OCI-LY3 (cell line): Measurements from ENCODE around the gene JUND.

Experiments used
- H2AFZ ChIP-seq: fragments of 200-600, 300-600 bp; shearing (Covaris generic); 2 replicates; pipeline ENCODE4 v1.6.0; 2014; ENCODE audit warnings: antibody characterized with exemption, low read depth, low read length
- H3K27ac ChIP-seq: fragments of 200-600, 300-600 bp; sonication (generic); 2 replicates; pipeline ENCODE4 v1.5.1; 2014; ENCODE audit warnings: mild to moderate bottlenecking, low read length, moderate library complexity, mixed read lengths
- H3K27me3 ChIP-seq: fragments of 200-600, 300-600 bp; sonication (generic); 2 replicates; pipeline ENCODE4 v1.6.1; 2014; ENCODE audit warnings: low read depth, low read length, mixed read lengths
- H3K36me3 ChIP-seq: fragments of 200-600, 300-600 bp; sonication (generic); replicated peaks from 2 replicates; pipeline ENCODE3; 2014; ENCODE audit warnings: low read depth, low read length, mixed read lengths
- H3K4me1 ChIP-seq: fragments of 300-600, 200-600 bp; sonication (generic); 2 replicates; pipeline ENCODE4 v1.6.1; 2014; ENCODE audit warnings: low read length, mixed read lengths
- H3K4me2 ChIP-seq: fragments of 200-600, 300-600 bp; sonication (generic); 2 replicates; pipeline ENCODE4 v1.6.1; 2014; ENCODE audit warnings: low read length, mixed read lengths
- H3K4me3 ChIP-seq: fragments of 300-600, 200-600 bp; sonication (generic); 2 replicates; pipeline ENCODE4 v1.5.1; 2014; ENCODE audit warnings: antibody characterized with exemption, mild to moderate bottlenecking, low read length, moderate library complexity
- H3K79me2 ChIP-seq: fragments of 300-600, 200-600 bp; shearing (Covaris generic); 2 replicates; pipeline ENCODE4 v1.6.1; 2014; ENCODE audit warnings: mild to moderate bottlenecking, low read length, mixed read lengths
- H3K9ac ChIP-seq: fragments of 300-600, 200-600 bp; shearing (Covaris generic); 2 replicates; pipeline ENCODE4 v1.6.0; 2014; ENCODE audit warnings: mild to moderate bottlenecking, low read length, moderate library complexity
- H3K9me3 ChIP-seq: fragments of 200-600, 300-600 bp; shearing (Covaris generic); 2 replicates; pipeline ENCODE4 v1.6.1; 2014; ENCODE audit warnings: low read length, mixed read lengths; ENCODE audit not compliant: insufficient read depth
- H4K20me1 ChIP-seq: fragments of 200-600, 300-600 bp; sonication (generic); 2 replicates; pipeline ENCODE4 v1.6.1; 2016; ENCODE audit warnings: low read length, mixed read lengths; ENCODE audit not compliant: insufficient read depth
- CTCF ChIP-seq: fragments of 200-600, 300-600 bp; sonication (generic); IDR thresholded peaks from 2 replicates; pipeline ENCODE4 v1.5.1; 2014; ENCODE audit warnings: antibody characterized with exemption, low read length, low read depth
- EZH2phosphoT487 ChIP-seq: fragments of 200-600 bp; shearing (Covaris generic); IDR thresholded peaks from 2 replicates; pipeline ENCODE4 v1.6.1; 2018; ENCODE audit warnings: antibody characterized with exemption, mixed run types, low read depth

JUND gene

DNA sequence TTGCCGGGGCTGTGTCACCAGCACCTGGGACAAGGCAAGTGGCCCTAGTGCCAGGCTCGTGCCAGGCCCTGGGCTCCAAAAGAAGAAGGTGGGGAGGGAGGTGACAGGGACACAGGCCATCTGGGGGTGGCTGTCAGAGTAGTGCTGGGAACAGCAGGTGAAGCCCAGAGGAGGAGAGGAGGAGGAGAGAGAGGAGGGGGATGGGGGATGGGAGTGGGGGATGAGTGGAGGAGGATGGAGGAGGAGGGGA, 22.7 kb upstream of the JUND start:
- peak overlapping the region; percentile 82 for H3K27ac ChIP-seq
- H4K20me1 ChIP-seq, result no peaks in the 10 kb centered on the region
- peaks cover 17% of the 10 kb centered on the region for H3K36me3 ChIP-seq
- no peaks in the 10 kb centered on the region for H3K27me3 ChIP-seq
- peak overlapping the region; percentile 72 for H3K9ac ChIP-seq
- no peaks in the 10 kb centered on the region for H3K79me2 ChIP-seq
- no peak for TF ChIP-seq CTCF
- no peak for TF ChIP-seq EZH2phosphoT487
- H2AFZ ChIP-seq, result no peak overlapping the region
- H3K4me2 ChIP-seq, result peak overlapping the region; percentile 83
- no peaks in the 10 kb centered on the region for H3K9me3 ChIP-seq
- H3K4me3 ChIP-seq, result peak overlapping the region; percentile 73
- H3K4me1 ChIP-seq, result peaks cover 52% of the 10 kb centered on the region

DNA sequence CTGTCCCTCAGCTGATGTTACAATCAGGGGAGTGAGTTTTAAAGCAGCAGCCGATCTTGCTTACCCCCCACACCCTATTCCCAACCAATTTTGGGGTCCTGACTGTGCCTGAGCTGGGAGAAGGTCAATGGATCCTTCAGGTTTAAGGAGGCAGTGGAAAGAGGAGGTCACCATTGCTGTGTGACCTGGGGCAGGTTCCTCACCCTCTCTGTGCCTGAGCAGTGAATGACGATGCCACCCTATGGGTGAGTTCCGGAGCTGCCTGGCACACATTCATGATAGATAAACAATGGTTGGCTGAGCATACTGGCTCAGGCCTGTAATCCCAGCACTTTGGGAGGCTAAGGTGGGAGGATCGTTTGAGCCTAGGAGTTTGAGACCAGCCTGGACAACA, 20.3 kb upstream of the JUND start:
- Histone ChIP-seq H3K4me1 (peaks cover 37% of the 10 kb centered on the region), H3K27ac (no peak overlapping the region), H3K4me2 (no peak overlapping the region), H4K20me1 (no peaks in the 10 kb centered on the region), H3K27me3 (no peaks in the 10 kb centered on the region), H2AFZ (no peak overlapping the region), H3K36me3 (peaks cover 4% of the 10 kb centered on the region), H3K79me2 (no peaks in the 10 kb centered on the region), H3K9ac (no peak overlapping the region), H3K9me3 (no peaks in the 10 kb centered on the region), H3K4me3 (no peak overlapping the region)
- TF ChIP-seq CTCF (no peak), EZH2phosphoT487 (no peak)

GRCh38 chr19:18300930-18301717, 19.7 kb upstream of the JUND start:
- Histone ChIP-seq H2AFZ (no peak overlapping the region), H4K20me1 (no peaks in the 10 kb centered on the region), H3K27me3 (no peaks in the 10 kb centered on the region), H3K27ac (no peak overlapping the region), H3K9me3 (no peaks in the 10 kb centered on the region), H3K4me3 (no peak overlapping the region), H3K4me2 (no peak overlapping the region), H3K4me1 (peaks cover 31% of the 10 kb centered on the region), H3K9ac (no peak overlapping the region), H3K36me3 (peaks cover 2% of the 10 kb centered on the region), H3K79me2 (no peaks in the 10 kb centered on the region)
- no peak for TF ChIP-seq CTCF
- no peak for TF ChIP-seq EZH2phosphoT487

DNA sequence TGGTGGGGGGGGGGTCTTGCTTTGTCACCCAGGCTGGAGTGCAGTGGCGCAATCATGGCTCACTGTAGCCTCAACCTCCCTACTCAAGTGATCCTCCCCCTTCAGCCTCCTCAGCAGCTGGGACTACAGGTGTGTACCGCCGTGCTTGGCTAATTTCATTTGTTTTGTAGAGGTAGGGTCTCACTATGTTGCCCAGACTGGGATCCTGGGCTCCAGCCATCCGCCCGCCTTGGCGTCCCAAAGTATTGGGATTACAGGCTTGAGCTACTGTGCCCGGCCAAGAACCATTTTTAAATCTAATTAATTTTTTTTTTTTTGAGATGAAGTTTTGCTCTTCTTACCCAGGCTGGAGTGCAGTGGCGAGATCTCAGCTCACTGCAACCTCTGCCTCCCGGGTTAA, 18.2 kb upstream of the JUND start:
- Histone ChIP-seq H3K4me3 (no peak overlapping the region), H3K9me3 (no peaks in the 10 kb centered on the region), H3K9ac (no peak overlapping the region), H3K79me2 (no peaks in the 10 kb centered on the region), H3K4me2 (no peak overlapping the region), H3K36me3 (no peaks in the 10 kb centered on the region), H3K27me3 (no peaks in the 10 kb centered on the region), H3K27ac (no peak overlapping the region), H3K4me1 (peaks cover 16% of the 10 kb centered on the region), H2AFZ (no peak overlapping the region), H4K20me1 (no peaks in the 10 kb centered on the region)
- TF ChIP-seq EZH2phosphoT487, result no peak
